Colon (tissue), 2 donors: ENCODE data around the gene PADI3.

Source experiments
- FAIRE-seq: peaks from 2 replicates; lab custom pipeline; 2012; peaks lifted over from hg19 to GRCh38; lab: Jason Lieb, UNC
- donor health status: control.
- donor health status: control.

The PADI3 gene

DNA sequence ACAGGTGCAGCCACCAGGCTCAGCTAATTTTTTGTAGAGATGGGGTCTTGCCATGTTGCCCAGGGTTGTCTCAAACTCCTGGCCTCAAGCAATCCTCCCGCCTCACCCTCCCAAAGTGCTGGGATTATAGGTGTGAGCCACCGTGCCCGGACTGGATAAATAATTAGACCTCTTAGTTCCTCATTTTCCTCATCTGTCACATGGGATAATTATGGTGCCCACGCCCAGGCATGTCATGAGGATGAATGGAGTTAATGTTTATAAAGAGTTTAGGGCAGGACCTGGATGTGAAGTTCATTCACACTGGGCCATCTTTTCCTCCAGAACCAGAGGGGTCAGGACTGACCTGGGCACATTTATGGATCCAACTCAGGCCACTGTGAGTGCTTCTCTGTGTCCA is 23.7 kb downstream of the PADI3 start:
- FAIRE-seq, result no peak

DNA sequence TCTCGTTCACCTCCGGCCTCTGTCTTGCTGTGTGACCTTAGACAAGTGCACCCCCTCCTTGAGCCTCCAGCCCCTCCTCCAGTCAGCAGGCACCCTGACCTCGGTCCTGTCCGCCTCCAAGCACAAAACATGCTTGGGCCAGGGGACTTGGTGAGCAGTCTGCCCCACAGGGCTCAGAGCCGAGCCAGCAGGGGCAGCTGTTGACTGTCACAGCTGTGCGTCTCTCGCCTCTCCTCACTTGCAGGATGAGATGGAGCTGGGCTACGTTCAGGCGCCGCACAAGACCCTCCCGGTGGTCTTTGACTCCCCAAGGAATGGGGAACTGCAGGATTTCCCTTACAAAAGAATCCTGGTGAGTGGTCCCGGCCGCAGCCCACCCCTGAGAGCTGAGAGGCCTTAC is 24.2 kb downstream of the PADI3 start:
- FAIRE-seq, result no peak

DNA sequence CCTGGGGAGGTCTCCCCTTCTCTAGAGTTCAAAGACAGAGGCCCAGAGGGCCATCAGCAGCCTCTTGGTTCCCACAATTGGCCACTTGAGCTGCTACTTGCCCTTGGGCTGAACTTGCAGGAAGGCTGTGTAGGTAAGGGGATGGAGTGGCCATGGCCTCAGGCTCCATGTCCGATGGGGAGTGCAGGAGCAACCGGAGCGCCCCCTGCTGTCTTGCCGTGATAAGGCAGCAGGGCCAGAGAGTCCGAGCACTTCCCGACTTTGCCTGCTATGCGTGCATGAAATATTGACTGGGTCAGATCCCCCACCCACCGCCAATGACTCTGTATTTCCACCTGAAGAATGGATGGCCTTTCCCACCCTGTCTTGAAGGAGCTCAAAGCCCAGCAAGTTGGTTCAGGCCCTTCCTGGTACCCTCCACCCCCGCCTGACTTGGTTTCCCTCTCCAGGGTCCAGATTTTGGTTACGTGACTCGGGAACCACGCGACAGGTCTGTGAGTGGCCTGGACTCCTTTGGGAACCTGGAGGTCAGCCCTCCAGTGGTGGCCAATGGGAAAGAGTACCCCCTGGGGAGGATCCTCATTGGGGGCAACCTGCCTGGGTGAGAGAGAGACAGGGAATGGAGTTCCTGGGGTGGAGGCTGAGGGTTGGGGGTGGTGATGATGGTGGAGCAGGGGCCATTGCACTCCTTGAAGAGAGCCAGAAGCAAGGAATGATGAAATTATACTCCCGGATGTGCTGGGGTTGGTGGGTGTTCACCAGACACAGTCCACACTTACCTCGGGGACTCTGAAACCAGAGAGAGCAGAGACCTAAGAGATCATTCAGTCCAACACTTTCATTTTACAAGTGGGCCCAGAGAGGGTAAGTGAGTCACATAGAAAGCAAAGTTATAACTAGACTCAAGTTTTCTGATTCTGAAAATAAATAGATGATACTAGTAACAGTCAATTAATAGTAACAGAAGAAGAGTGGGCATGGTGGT is 25.6 kb downstream of the PADI3 start:
- no peak for FAIRE-seq

- no peak for FAIRE-seq
Measured at GRCh38 chr1:17276568-17276967, 27.7 kb downstream of the PADI3 start.

DNA sequence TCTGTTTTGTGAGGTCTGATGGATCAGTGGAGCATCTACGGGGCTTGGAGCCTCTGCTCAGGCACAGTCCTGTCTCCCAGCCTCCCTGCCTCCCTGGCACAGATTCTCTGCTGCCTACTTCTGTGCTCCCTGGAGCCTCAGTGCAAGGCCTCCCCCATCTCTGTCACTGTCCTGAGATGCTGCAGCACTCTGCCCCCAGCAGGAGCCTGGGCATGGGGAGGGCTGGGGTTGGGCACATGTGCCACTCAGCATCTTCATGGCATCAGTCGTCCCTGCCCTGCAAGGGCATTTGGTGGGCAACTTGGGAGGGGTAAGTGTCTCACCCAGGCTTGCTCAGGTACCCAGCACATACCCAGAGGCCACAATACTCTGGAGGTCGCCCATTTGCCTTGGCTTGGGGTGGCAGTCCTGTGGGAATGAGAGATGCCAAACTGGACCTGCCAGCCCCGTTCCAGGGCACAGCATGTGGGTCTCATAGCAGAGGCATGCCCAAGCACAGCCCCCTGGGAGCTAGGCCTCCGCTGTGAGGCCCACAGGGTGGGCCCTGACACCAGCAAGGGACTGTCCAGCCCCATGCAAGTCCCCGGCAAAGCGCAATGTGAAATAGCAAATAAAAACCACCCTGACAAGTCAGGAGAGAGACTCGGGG is 28.7 kb downstream of the PADI3 start:
- no peak for FAIRE-seq

DNA sequence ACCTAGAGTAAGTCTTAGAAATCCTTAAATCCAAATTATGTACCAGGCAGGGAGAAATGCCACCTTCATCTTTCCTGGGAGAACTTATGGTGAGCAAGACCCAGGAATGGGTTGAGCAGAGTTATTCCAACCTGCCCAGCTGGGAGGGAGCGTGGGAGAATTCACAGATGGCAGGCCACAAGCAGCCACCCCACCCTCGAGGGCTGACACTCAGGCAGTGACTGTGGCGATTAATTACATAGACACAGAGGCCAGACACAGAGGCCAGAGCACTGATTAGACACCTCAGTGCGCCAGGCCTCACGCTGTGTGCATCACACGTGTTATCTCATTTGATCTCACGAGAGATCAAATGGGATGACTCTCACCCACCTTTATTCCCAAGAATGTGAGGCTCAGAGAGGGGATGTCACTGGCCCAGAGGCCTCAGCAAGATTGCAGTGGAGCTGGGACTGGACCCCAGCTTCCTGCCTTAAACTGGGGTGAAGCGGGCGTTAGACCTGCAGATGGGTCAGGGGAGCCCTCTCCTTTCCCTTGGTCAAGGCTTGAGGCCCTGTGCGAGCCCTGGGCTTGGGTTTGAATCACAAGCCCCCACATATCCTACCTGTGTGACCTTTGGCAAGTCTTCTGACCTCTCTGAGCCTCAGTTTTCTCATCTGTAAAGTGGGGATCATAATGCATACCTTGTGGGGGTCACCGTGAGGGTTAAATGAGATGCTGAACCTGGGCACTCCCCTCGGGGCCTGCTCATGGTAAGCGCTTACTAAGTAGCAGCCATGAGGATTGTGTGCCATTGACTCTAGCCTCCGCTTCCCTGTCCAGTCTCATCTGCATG is 30.3 kb downstream of the PADI3 start:
- FAIRE-seq, result no peak

- FAIRE-seq, result no peak
Measured at GRCh38 chr1:17280436-17280835, 31.5 kb downstream of the PADI3 start.

DNA sequence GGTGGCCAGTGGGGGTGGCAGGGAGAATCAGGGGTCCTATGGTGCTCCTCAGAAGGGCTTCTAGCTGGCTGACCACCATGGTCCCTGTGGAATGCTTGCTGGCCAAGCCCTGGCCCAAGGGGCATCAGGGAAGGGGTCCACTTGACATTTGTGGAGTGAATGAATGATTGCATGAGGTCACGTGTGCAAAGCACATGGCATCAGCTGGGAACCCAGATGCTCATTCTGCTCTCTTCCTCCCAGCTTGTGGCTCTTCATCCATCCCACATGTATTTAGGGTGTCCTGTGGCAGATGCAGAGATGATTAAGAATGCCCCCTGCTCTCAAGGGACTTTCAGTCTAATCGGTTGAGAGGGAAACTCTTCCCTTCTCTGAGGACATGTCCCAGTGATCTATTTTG is 32.0 kb downstream of the PADI3 start:
- no peak for FAIRE-seq

DNA sequence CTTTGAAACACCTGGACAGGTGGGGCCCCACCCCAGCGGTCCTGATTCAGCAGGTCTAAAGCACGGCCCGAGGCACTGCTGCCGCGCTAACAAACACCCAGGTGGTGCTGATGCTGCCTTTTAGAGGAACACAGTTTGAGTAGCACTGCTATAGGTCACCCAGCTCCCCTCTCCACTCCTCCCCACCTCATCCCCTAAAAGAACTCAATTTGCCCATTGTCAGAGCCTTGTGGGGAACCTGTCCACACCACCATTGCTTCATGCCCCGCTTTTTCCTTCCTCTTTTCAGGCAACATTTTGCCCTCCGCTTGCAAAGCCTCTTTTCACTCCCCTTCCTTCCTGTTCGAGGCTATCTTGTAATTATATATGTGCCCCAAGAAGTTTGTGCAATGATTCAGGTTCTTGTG is 32.9 kb downstream of the PADI3 start:
- no peak for FAIRE-seq

GRCh38 chr1:17282836-17283235 is 33.9 kb downstream of the PADI3 start:
- FAIRE-seq, result no peak

- no peak for FAIRE-seq
Measured at GRCh38 chr1:17286646-17287045, 37.7 kb downstream of the PADI3 start.

DNA sequence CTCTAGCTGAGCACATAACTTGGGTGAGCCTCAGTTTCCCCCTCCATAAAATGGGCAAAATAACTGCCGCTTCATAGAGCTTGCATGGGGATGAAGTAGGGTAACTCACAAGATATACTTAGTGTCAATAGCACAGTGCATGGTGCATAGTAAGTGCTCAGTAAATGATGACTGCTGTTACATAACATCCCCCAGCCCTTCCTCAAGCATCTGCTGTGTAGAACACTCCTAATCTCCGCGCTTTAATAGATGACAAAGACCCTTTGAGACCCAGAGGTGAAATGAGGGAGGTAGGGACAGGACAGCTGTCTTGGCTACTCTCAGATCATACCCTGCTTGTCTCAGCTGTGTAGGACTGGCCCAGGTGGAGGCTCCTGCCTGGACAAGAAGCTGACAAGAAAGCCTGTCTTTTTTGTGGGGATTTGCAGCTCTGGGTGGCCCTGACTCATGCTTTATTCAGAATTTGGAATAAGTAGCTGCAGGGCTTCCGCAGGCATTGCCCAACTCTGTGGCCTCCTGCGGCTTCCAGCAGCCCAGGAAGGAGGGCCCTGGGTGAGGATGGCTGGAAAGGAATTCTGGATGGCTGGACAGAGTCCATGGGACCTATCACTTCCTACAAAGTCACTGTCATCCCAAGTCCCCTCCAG is 38.4 kb downstream of the PADI3 start:
- no peak for FAIRE-seq

DNA sequence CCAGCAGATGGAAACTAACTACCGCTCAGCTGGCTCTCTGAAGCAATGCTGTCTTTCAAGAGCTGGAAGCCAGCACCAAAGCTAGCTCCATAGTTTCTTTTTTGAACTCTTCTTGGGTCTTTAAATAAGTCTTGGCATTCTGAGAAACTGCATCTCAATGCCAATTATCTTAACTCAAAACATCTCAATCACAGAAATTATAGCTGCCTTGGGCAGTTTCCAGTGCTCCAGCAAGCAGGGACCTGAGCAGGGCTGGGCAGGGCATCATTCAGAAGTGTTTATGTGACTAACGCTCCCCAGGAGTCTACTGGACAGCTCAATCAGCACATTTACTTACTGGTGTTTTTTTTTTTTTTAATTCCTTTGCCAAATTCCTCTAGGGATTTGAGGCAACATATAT is 40.8 kb downstream of the PADI3 start:
- FAIRE-seq, result no peak

DNA sequence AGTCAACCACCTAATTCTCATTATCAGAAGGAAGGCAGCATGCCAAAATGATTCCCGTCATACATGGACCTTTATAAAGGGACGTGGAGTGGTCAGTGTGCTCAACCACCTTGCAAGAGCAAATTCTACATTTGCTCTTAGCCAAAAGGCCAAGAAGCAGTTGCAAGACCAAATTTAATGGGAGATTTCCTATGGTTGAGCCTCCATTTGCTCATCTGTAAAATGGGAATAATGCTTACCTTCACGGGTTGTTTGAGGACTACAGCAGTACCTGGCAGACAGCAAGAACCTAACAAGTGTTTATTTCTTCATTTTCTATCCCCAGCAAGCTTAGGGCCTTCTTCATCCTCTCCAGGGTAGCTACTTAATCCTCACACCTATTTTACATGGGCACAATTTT is 41.7 kb downstream of the PADI3 start:
- FAIRE-seq, result no peak

- no peak for FAIRE-seq
Measured at GRCh38 chr1:17292299-17293160, 43.6 kb downstream of the PADI3 start.

- no peak for FAIRE-seq
Measured at GRCh38 chr1:17293681-17294425, 45.0 kb downstream of the PADI3 start.

- no peak for FAIRE-seq
Measured at GRCh38 chr1:17295292-17295691, 46.4 kb downstream of the PADI3 start.

DNA sequence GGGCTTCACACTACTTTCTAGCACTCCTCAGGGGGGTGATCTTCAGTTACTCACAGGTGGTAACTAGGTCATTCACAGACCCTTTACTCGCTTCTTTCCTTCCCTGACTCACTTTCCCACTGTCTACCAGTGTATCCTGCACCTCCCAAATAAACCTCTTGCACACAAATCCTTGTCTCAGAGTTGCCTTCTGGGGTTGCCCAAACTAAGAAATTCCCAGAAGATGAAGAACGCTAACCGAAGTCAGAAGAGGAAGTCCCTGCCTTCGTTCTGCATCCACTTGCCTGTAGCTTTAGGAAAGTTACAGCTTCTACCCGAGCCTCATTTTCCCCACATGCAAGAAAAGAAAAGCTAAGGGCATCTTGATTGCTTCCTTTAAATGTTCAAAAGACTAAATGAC is 47.2 kb downstream of the PADI3 start:
- no peak for FAIRE-seq

GRCh38 chr1:17297991-17298390 is 49.1 kb downstream of the PADI3 start:
- FAIRE-seq, result no peak

- FAIRE-seq, result no peak
Measured at GRCh38 chr1:17301767-17302166, 52.9 kb downstream of the PADI3 start.
